H1 (cell line): ENCODE measurements around the gene WDR13. TPM values are rescaled to one million over a fixed set of nuclear protein-coding genes. Genes with fewer than 3 reads are reported as not detected.

ENCODE experiments used
- CTCF ChIA-PET: fragments of 300-600 bp; sonication (Branson Sonifier 250); formaldehyde crosslinking; loops from one replicate; lab custom pipeline; 2021; ENCODE audit not compliant: partially characterized antibody; lab: Charles Lee
- POLR2A ChIA-PET: fragments of 300-600 bp; sonication (Branson Sonifier 250); formaldehyde crosslinking; loops from one replicate; lab custom pipeline; 2021; ENCODE audit warnings: inconsistent platforms; ENCODE audit not compliant: partially characterized antibody; lab: Charles Lee
- DNase-seq, 2 experiments: peaks; one replicate each; pipeline versions ENCODE4 v3.0.0 to v3.0.0-alpha.2; 2010 to 2022; ENCODE audit warnings: low spot score in 2 of 2, low read depth in 1 of 2, mixed read lengths in 1 of 2
- FAIRE-seq: peaks from 2 replicates; lab custom pipeline; 2011; peaks lifted over from hg19 to GRCh38; lab: Jason Lieb, UNC
- H2AFZ ChIP-seq: 2 replicates; pipeline ENCODE4 v1.8.1; 2012; ENCODE audit warnings: low read length, inconsistent platforms
- H2AK5ac ChIP-seq: 2 replicates; pipeline ENCODE4 v1.6.1; 2013; ENCODE audit warnings: low read depth, low read length
- H2BK120ac ChIP-seq: replicated peaks from 2 replicates; pipeline ENCODE3; 2013; ENCODE audit warnings: low read depth, low read length, inconsistent platforms
- H2BK12ac ChIP-seq: 2 replicates; pipeline ENCODE4 v1.6.1; 2013; ENCODE audit warnings: low read depth, low read length
- H2BK15ac ChIP-seq: 2 replicates; pipeline ENCODE4 v1.6.1; 2013; ENCODE audit warnings: low read length
- H2BK20ac ChIP-seq: 2 replicates; pipeline ENCODE4 v1.6.1; 2013; ENCODE audit warnings: low read length
- H2BK5ac ChIP-seq: 2 replicates; pipeline ENCODE4 v1.6.1; 2013; ENCODE audit warnings: low read depth, low read length
- H3K14ac ChIP-seq: 2 replicates; pipeline ENCODE4 v1.6.1; 2013; ENCODE audit warnings: inconsistent platforms; ENCODE audit not compliant: insufficient read length
- H3K18ac ChIP-seq: 2 replicates; pipeline ENCODE4 v1.6.1; 2013; ENCODE audit warnings: low read length; ENCODE audit errors: extremely low read depth
- H3K23ac ChIP-seq: 2 replicates; pipeline ENCODE4 v1.6.1; 2013; ENCODE audit warnings: inconsistent platforms; ENCODE audit not compliant: insufficient read length
- H3K23me2 ChIP-seq: 2 replicates; pipeline ENCODE4 v1.6.1; 2013; ENCODE audit warnings: low read depth, low read length
- H3K27ac ChIP-seq: 2 replicates; pipeline ENCODE4 v1.6.1; 2011; ENCODE audit warnings: low read depth, low read length, inconsistent platforms
- H3K27me3 ChIP-seq, 4 experiments: replicated peaks in 1 of 4; 1 replicate in 1 of 4; 2 replicates in 3 of 4; pipeline versions ENCODE4 v1.6.1 to v1.8.1; 2011 to 2013; ENCODE audit warnings: low read length in 3 of 4, mild to moderate bottlenecking in 3 of 4, inconsistent platforms in 2 of 4, mixed read lengths in 2 of 4, moderate library complexity in 1 of 4; ENCODE audit not compliant: control insufficient read depth in 3 of 4, insufficient read depth in 3 of 4; ENCODE audit errors: extremely low read depth in 1 of 4
- H3K36me3 ChIP-seq, 4 experiments: 2 replicates each; pipeline versions ENCODE4 v1.6.1 to v1.8.1; 2011 to 2013; ENCODE audit warnings: mild to moderate bottlenecking in 4 of 4, low read length in 3 of 4, moderate library complexity in 2 of 4, control low read depth in 1 of 4, inconsistent platforms in 1 of 4; ENCODE audit not compliant: insufficient read depth in 4 of 4, control insufficient read depth in 2 of 4
- H3K4ac ChIP-seq: replicated peaks from 2 replicates; pipeline ENCODE3; 2013; ENCODE audit warnings: low read length, low read depth, mixed read lengths, inconsistent platforms; ENCODE audit not compliant: insufficient read length
- H3K4me1 ChIP-seq, 4 experiments: replicated peaks in 1 of 4; 1 replicate in 1 of 4; 2 replicates in 3 of 4; pipeline versions ENCODE4 v1.6.1 to v1.8.1; 2011 to 2013; ENCODE audit warnings: low read length in 3 of 4, inconsistent platforms in 2 of 4, mixed read lengths in 1 of 4; ENCODE audit not compliant: insufficient read depth in 4 of 4, control insufficient read depth in 3 of 4
- H3K4me2 ChIP-seq, 2 experiments: 2 replicates each; pipeline versions ENCODE4 v1.6.1 to v1.8.1; 2011 to 2013; ENCODE audit warnings: low read depth in 2 of 2, low read length in 2 of 2, control low read depth in 1 of 2, inconsistent platforms in 1 of 2, mild to moderate bottlenecking in 1 of 2; ENCODE audit not compliant: insufficient read depth in 1 of 2
- H3K4me3 ChIP-seq, 4 experiments: fragments of 200-600, 300-600 bp in 1 of 4; sonication (generic), shearing (Covaris generic), sonication (Bioruptor Twin) in 1 of 4; 2 replicates each; pipeline versions ENCODE4 v1.5.1 to v1.8.1; 2011 to 2016; ENCODE audit warnings: low read length in 4 of 4, low read depth in 3 of 4, control low read depth in 2 of 4, inconsistent platforms in 2 of 4, mild to moderate bottlenecking in 2 of 4, mixed read lengths in 1 of 4, moderate library complexity in 1 of 4; ENCODE audit not compliant: insufficient read depth in 2 of 4; ENCODE audit errors: extremely low read depth in 1 of 4
- H3K56ac ChIP-seq: replicated peaks from 2 replicates; pipeline ENCODE3; 2013; ENCODE audit warnings: low read depth, mild to moderate bottlenecking, mixed read lengths, low read length, inconsistent platforms; ENCODE audit not compliant: insufficient read length
- H3K79me1 ChIP-seq: 2 replicates; pipeline ENCODE4 v1.6.1; 2013; ENCODE audit warnings: low read depth, low read length, control low read depth
- H3K79me2 ChIP-seq, 2 experiments: 2 replicates each; pipeline versions ENCODE4 v1.6.1 to v1.8.1; 2012 to 2013; ENCODE audit warnings: low read length in 2 of 2, mild to moderate bottlenecking in 2 of 2, inconsistent platforms in 1 of 2; ENCODE audit not compliant: insufficient read depth in 2 of 2, control insufficient read depth in 1 of 2
- H3K9ac ChIP-seq, 4 experiments: replicated peaks in 1 of 4; 1 replicate in 1 of 4; 2 replicates in 3 of 4; pipeline versions ENCODE4 v1.6.1 to v1.8.1; 2011 to 2013; ENCODE audit warnings: low read depth in 3 of 4, low read length in 3 of 4, control low read depth in 2 of 4, mild to moderate bottlenecking in 2 of 4, moderate library complexity in 2 of 4, inconsistent platforms in 1 of 4; ENCODE audit errors: extremely low read depth in 1 of 4
- H3K9me3 ChIP-seq, 2 experiments: 2 replicates each; pipeline versions ENCODE4 v1.6.1 to v1.8.1; 2012 to 2013; ENCODE audit warnings: mild to moderate bottlenecking in 2 of 2, moderate library complexity in 2 of 2, control low read depth in 1 of 2, inconsistent platforms in 1 of 2, low read depth in 1 of 2, low read length in 1 of 2, mixed read lengths in 1 of 2; ENCODE audit not compliant: insufficient read depth in 2 of 2
- H4K20me1 ChIP-seq, 2 experiments: replicated peaks in 1 of 2; 2 replicates each; pipeline versions ENCODE3 to v1.8.1; 2011 to 2013; ENCODE audit warnings: inconsistent platforms in 2 of 2, low read length in 2 of 2, mild to moderate bottlenecking in 1 of 2; ENCODE audit not compliant: insufficient read depth in 2 of 2, control insufficient read depth in 1 of 2
- H4K5ac ChIP-seq: 2 replicates; pipeline ENCODE4 v1.6.1; 2013; ENCODE audit warnings: low read length, low read depth, mixed read lengths, inconsistent platforms; ENCODE audit not compliant: insufficient read length
- H4K8ac ChIP-seq: 2 replicates; pipeline ENCODE4 v1.8.0; 2013; ENCODE audit warnings: mild to moderate bottlenecking, moderate library complexity, low read length, inconsistent platforms; ENCODE audit not compliant: insufficient read depth; ENCODE audit errors: extremely low read depth
- H4K91ac ChIP-seq: replicated peaks from 2 replicates; pipeline ENCODE3; 2013; ENCODE audit warnings: low read length, mixed read lengths, inconsistent platforms; ENCODE audit not compliant: insufficient read length
- BCL11A ChIP-seq, 2 experiments: IDR thresholded peaks; one replicate each; pipeline ENCODE4 v1.6.1; 2011; ENCODE audit warnings: low read depth in 2 of 2, low read length in 2 of 2, mild to moderate bottlenecking in 2 of 2
- CEBPB ChIP-seq: IDR thresholded peaks from 2 replicates; pipeline ENCODE4 v1.6.1; 2012; ENCODE audit warnings: low read depth, low read length
- KDM1A ChIP-seq: fragments of 200-600, 300-600 bp; sonication (generic); IDR thresholded peaks from 2 replicates; pipeline ENCODE4 v1.7.1; 2016; ENCODE audit warnings: mild to moderate bottlenecking, low read length, borderline replicate concordance
- KDM4A ChIP-seq: IDR thresholded peaks from one replicate; pipeline ENCODE4 v1.7.1; 2012; ENCODE audit warnings: low read depth, mild to moderate bottlenecking, moderate library complexity, low read length, inconsistent platforms; ENCODE audit not compliant: severe bottlenecking
- RBBP5 ChIP-seq: IDR thresholded peaks from 2 replicates; pipeline ENCODE4 v1.7.1; 2012; ENCODE audit warnings: low read depth, mild to moderate bottlenecking, inconsistent platforms, low read length, moderate library complexity, borderline replicate concordance
- RNF2 ChIP-seq: fragments of 200-900, 300-1000 bp; sonication (generic); IDR thresholded peaks from 2 replicates; pipeline ENCODE4 v1.7.1; 2016; ENCODE audit warnings: borderline replicate concordance, low read depth, mild to moderate bottlenecking, antibody characterized with exemption, low read length; ENCODE audit not compliant: poor library complexity, severe bottlenecking; ENCODE audit errors: missing control alignments
- TCF12 ChIP-seq: IDR thresholded peaks from 2 replicates; pipeline ENCODE4 v1.6.1; 2011; ENCODE audit warnings: low read depth, mild to moderate bottlenecking, low read length
- WGBS, 2 experiments: shearing (Covaris generic) in 1 of 2; methylation state at CpG; one replicate each; pipeline versions ENCODE4 v1.1.6 to v1.1.7; 2013 to 2015; ENCODE audit warnings: low lambda C conversion rate in 2 of 2, mixed read lengths in 2 of 2, inconsistent platforms in 1 of 2, low coverage in 1 of 2, missing lambda C conversion rate in 1 of 2; ENCODE audit not compliant: insufficient replicate concordance in 2 of 2, insufficient coverage in 1 of 2, insufficient read length in 1 of 2; ENCODE audit errors: extremely low coverage in 1 of 2, missing lambda C conversion rate in 1 of 2; 5-methylcytosine and 5-hydroxymethylcytosine counted together
- polyA plus RNA-seq, 7 experiments: library from polyadenylated mRNA; depleted of rRNA in 3 of 7; stranded (reverse) in 5 of 7; unstranded in 2 of 7; fragments of >200 nt in 5 of 7; fragments of 200-250 nt in 2 of 7; gene quantifications; 1 replicate in 5 of 7; 2 replicates in 1 of 7; 4 replicates in 1 of 7; pipeline versions ENCODE4 v1.2.1 to v1.2.3, GENCODE V29; 2011 to 2013; ENCODE audit warnings: missing spikeins in 2 of 7, mixed read lengths in 2 of 7
- total RNA-seq: library from RNA; stranded (reverse); fragmentation: NEBNext Ultra II Directional; extraction: Animal tissue kit (Norgen Biotek cat#: 25700); gene quantifications from 2 replicates; pipeline ENCODE4 v1.2.1, GENCODE V29; 2021

Gene WDR13
- total and polyA plus RNA-seq, 2 of the 8 experiments (the other 6 are each of a cell fraction or from before 2014, with no cell fraction given), result 19.4 to 46.3 TPM

DNA sequence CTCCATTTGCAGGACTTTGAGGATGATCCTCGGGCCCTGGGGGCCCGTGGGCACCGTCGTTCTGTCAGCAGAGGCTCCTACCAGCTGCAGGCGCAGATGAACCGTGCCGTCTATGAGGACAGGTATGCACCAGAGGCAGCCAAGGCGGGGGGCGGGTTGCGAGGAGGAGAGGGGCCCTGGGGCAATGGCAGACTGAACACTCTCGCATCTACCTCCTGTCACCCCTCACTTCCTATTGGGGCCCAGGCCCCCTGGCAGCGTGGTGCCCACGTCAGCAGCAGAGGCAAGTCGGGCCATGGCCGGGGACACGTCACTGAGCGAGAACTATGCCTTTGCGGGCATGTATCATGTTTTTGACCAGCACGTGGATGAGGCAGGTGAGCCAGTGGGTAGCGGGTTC, 2.0 kb downstream of the WDR13 start:
- Histone ChIP-seq H2BK20ac (no peak overlapping the region), H3K18ac (no peak overlapping the region), H3K4ac (no peak overlapping the region), H3K79me2 (no peaks in the 10 kb centered on the region), H3K4me2 (no peak overlapping the region), H3K9me3 (no peaks in the 10 kb centered on the region), H3K23ac (no peak overlapping the region), H4K20me1 (no peaks in the 10 kb centered on the region), H3K36me3 (peaks cover 0 to 15% (median 3%) of the 10 kb centered on the region in 4 experiments; a peak in 4 of 8 replicates), H3K27me3 (no peaks in the 10 kb centered on the region), H4K5ac (no peak overlapping the region), H3K9ac (no peak overlapping the region), H3K4me3 (no peak overlapping the region), H2AFZ (no peak overlapping the region), H3K56ac (no peak overlapping the region), H2BK120ac (no peak overlapping the region), H3K27ac (no peak overlapping the region), H2BK12ac (no peak overlapping the region), H3K79me1 (no peaks in the 10 kb centered on the region), H2BK5ac (no peak overlapping the region), H2BK15ac (no peak overlapping the region), H3K23me2 (peaks cover 2% of the 10 kb centered on the region; the same call in 1 of the 2 replicates), H3K4me1 (peaks cover 0 to 3% (median 1%) of the 10 kb centered on the region in 4 experiments; a peak in 2 of 7 replicates), H4K8ac (no peak overlapping the region), H2AK5ac (no peak overlapping the region), H4K91ac (no peak overlapping the region), H3K14ac (no peak overlapping the region)
- WGBS, 2 experiments, result 93% methylated on average over 18 of the region's 20 CpGs; no CpG with 5 or more reads in 1 of the 2 experiments
- no peak for TF ChIP-seq RBBP5
- TF ChIP-seq RNF2, result no peak
- TF ChIP-seq CEBPB, result no peak
- TF ChIP-seq TCF12, result no peak
- TF ChIP-seq KDM4A, result no peak
- TF ChIP-seq BCL11A (IDR thresholded peaks at IDR 0.05; ENCODE audit: low read depth in 2 of 2, low read length in 2 of 2), result no peak
- TF ChIP-seq KDM1A, result no peak
- DNase-seq (no peak), FAIRE-seq (no peak)
- ChIA-PET CTCF (no interaction called here), POLR2A (interaction anchor here (1.0 kb wide), 1 partner anchor 25 kb away, joined by 4 read pairs; the partner anchor contains the start of gene RBM3)
